Liver (tissue), 9 donors: ENCODE results near the gene RTN3. TPM values are rescaled to one million over a fixed set of nuclear protein-coding genes. Genes with fewer than 3 reads are reported as not detected.

Experiments used
- DNase-seq: peaks from one replicate; pipeline ENCODE4 v3.0.0-alpha.2; 2017; ENCODE audit warnings: low spot score
- H3K27ac ChIP-seq, 2 donors: one replicate each; pipeline ENCODE4 v1.7.0; 2013; ENCODE audit warnings: inconsistent platforms in 2 of 2, low read length in 2 of 2, control low read depth in 1 of 2, low read depth in 1 of 2, mild to moderate bottlenecking in 1 of 2
- H3K27me3 ChIP-seq, 4 donors: one replicate each; pipeline versions ENCODE4 v1.6.1 to v1.7.0; 2013; ENCODE audit warnings: low read length in 3 of 4, inconsistent platforms in 1 of 4, mild to moderate bottlenecking in 1 of 4, moderate library complexity in 1 of 4; ENCODE audit not compliant: control insufficient read depth in 4 of 4, insufficient read depth in 4 of 4
- H3K36me3 ChIP-seq, 4 donors: one replicate each; pipeline versions ENCODE4 v1.6.1 to v1.7.0; 2013; ENCODE audit warnings: low read length in 3 of 4, mild to moderate bottlenecking in 3 of 4, low read depth in 1 of 4, moderate library complexity in 1 of 4; ENCODE audit not compliant: control insufficient read depth in 4 of 4, insufficient read depth in 3 of 4
- H3K4me1 ChIP-seq, 4 donors: one replicate each; pipeline versions ENCODE4 v1.6.1 to v1.7.0; 2013; ENCODE audit warnings: low read length in 3 of 4, mild to moderate bottlenecking in 3 of 4, moderate library complexity in 1 of 4; ENCODE audit not compliant: control insufficient read depth in 4 of 4, insufficient read depth in 4 of 4
- H3K4me3 ChIP-seq, 3 donors: one replicate each; pipeline versions ENCODE4 v1.6.1 to v1.7.0; 2013; ENCODE audit warnings: low read length in 3 of 3, control low read depth in 1 of 3, low read depth in 1 of 3, mild to moderate bottlenecking in 1 of 3
- H3K9ac ChIP-seq, 2 donors: one replicate each; pipeline ENCODE4 v1.7.0; 2013; ENCODE audit warnings: low read length in 2 of 2, mild to moderate bottlenecking in 2 of 2, moderate library complexity in 2 of 2, control low read depth in 1 of 2, low read depth in 1 of 2
- H3K9me3 ChIP-seq, 4 donors: one replicate each; pipeline versions ENCODE4 v1.6.1 to v1.7.0; 2013; ENCODE audit warnings: low read length in 3 of 4; ENCODE audit not compliant: control insufficient read depth in 4 of 4
- CTCF ChIP-seq: fragments of 150-350 bp; IDR thresholded peaks from 2 replicates; pipeline ENCODE4 v1.5.1; 2017; ENCODE audit warnings: improper control_type of control experiment, low read depth, low read length; ENCODE audit not compliant: missing input control
- EGR1 ChIP-seq, 2 donors: IDR thresholded peaks; 2 replicates each; pipeline ENCODE4 v1.6.1; 2016 to 2018; ENCODE audit warnings: antibody characterized with exemption in 2 of 2, low read depth in 2 of 2
- FOXA1 ChIP-seq: IDR thresholded peaks from 2 replicates; pipeline ENCODE4 v1.6.1; 2016; ENCODE audit warnings: antibody characterized with exemption
- FOXA2 ChIP-seq: IDR thresholded peaks from 2 replicates; pipeline ENCODE4 v1.6.1; 2016; ENCODE audit warnings: antibody characterized with exemption
- GABPA ChIP-seq, 2 donors: IDR thresholded peaks in 1 of 2; conservative IDR thresholded peaks in 1 of 2; 2 replicates each; pipeline ENCODE4 v1.6.1; 2016; ENCODE audit warnings: antibody characterized with exemption in 2 of 2, mild to moderate bottlenecking in 1 of 2, moderate library complexity in 1 of 2
- HNF4A ChIP-seq, 2 donors: conservative IDR thresholded peaks; 2 replicates each; pipeline ENCODE4 v1.6.1; 2016; ENCODE audit warnings: antibody characterized with exemption in 2 of 2, mild to moderate bottlenecking in 2 of 2
- HNF4G ChIP-seq: IDR thresholded peaks from 2 replicates; pipeline ENCODE4 v1.6.1; 2016; ENCODE audit warnings: antibody characterized with exemption
- JUND ChIP-seq, 2 donors: IDR thresholded peaks; 2 replicates each; pipeline ENCODE4 v1.6.1; 2016; ENCODE audit warnings: antibody characterized with exemption in 2 of 2
- MAX ChIP-seq: IDR thresholded peaks from 2 replicates; pipeline ENCODE4 v1.6.1; 2016; ENCODE audit warnings: antibody characterized with exemption
- NR2F2 ChIP-seq: IDR thresholded peaks from 2 replicates; pipeline ENCODE4 v1.6.1; 2016; ENCODE audit warnings: antibody characterized with exemption
- RAD21 ChIP-seq, 2 donors: IDR thresholded peaks; 2 replicates each; pipeline ENCODE4 v1.6.1; 2016; ENCODE audit warnings: antibody characterized with exemption in 2 of 2, mild to moderate bottlenecking in 2 of 2
- REST ChIP-seq: IDR thresholded peaks from 2 replicates; pipeline ENCODE4 v1.6.1; 2016; ENCODE audit warnings: antibody characterized with exemption, mild to moderate bottlenecking
- RXRA ChIP-seq, 2 donors: IDR thresholded peaks; 2 replicates each; pipeline ENCODE4 v1.6.1; 2017 to 2018; ENCODE audit warnings: antibody characterized with exemption in 2 of 2, mild to moderate bottlenecking in 1 of 2
- SP1 ChIP-seq: IDR thresholded peaks from 2 replicates; pipeline ENCODE4 v1.6.1; 2018; ENCODE audit warnings: antibody characterized with exemption, mild to moderate bottlenecking
- TAF1 ChIP-seq: conservative IDR thresholded peaks from 2 replicates; pipeline ENCODE4 v1.6.1; 2016; ENCODE audit warnings: antibody characterized with exemption, mild to moderate bottlenecking
- YY1 ChIP-seq: IDR thresholded peaks from 2 replicates; pipeline ENCODE4 v1.6.1; 2016; ENCODE audit warnings: antibody characterized with exemption, mild to moderate bottlenecking
- WGBS: extraction: QIAGEN DNeasy Blood & Tissue Kit; methylation state at CpG from one replicate; pipeline ENCODE4 v1.1.7; 2013; 5-methylcytosine and 5-hydroxymethylcytosine counted together
- polyA plus RNA-seq, 2 donors: library from polyadenylated mRNA; stranded (reverse) in 1 of 2; unstranded in 1 of 2; fragments of 200-250 nt in 1 of 2; fragments of >200 nt in 1 of 2; fragmentation: Nextera tagmentation in 1 of 2; extraction: Ambion mirVana in 1 of 2; gene quantifications; one replicate each; pipeline versions ENCODE4 v1.2.1 to v1.2.3, GENCODE V29; 2013 to 2015
- total RNA-seq, 2 donors: library from RNA; depleted of rRNA; stranded (reverse); fragments of >200 nt; gene quantifications; one replicate each; pipeline ENCODE4 v1.2.3, GENCODE V29; 2014
- TF ChIP-seq, protein P1 (sequence below): IDR thresholded peaks from 2 replicates; pipeline ENCODE4 v1.6.1; 2016; ENCODE audit warnings: antibody characterized with exemption
- TF ChIP-seq, protein P2 (sequence below): IDR thresholded peaks from 2 replicates; pipeline ENCODE4 v1.6.1; 2016; ENCODE audit warnings: antibody characterized with exemption
- donor health status: healthy.
- donor health status: healthy.
- donor health status: healthy.
- donor health status: healthy.
- donor health status: healthy.

Gene RTN3
- total RNA-seq: 10 to 100 TPM; 29.7 to 31.0 TPM
- polyA plus RNA-seq: 10 to 100 TPM; 31.9 to 49.3 TPM

DNA sequence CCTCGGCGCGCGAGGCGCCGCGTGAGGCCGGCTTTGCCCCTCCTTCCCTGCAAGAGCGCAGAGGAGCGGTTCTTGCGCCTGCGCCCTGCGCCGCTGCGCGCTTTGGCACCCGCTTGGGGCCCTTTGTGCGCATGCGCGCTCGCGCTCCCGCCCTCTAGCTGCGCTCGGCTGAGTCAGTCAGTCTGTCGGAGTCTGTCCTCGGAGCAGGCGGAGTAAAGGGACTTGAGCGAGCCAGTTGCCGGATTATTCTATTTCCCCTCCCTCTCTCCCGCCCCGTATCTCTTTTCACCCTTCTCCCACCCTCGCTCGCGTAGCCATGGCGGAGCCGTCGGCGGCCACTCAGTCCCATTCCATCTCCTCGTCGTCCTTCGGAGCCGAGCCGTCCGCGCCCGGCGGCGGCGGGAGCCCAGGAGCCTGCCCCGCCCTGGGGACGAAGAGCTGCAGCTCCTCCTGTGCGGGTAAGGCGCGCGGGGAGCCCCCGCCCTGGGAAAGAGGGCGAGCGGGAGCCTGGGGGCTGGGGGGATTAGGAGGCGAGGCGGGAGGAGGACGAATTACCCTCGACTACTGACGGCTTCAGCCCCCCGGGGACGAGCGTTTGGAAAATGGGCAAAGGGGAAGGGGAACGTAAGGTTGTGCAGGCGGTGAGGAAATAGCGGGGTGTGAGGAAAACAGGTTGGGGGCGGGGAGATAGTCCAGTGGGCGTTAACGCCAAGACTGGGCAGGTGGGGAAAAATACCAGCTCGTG, at the start of gene RTN3:
Gene RTN3 (plus strand): TSS at position 180 of the 745 bp plus-strand sequence. CDS start 137 bp downstream, at position 317.
- WGBS: under 1% methylated on average over 74 of the region's 74 CpGs
- TF ChIP-seq FOXA2: no peak
- no peak for TF ChIP-seq RAD21 (IDR thresholded peaks at IDR 0.05)
- TF ChIP-seq, protein P1, sequence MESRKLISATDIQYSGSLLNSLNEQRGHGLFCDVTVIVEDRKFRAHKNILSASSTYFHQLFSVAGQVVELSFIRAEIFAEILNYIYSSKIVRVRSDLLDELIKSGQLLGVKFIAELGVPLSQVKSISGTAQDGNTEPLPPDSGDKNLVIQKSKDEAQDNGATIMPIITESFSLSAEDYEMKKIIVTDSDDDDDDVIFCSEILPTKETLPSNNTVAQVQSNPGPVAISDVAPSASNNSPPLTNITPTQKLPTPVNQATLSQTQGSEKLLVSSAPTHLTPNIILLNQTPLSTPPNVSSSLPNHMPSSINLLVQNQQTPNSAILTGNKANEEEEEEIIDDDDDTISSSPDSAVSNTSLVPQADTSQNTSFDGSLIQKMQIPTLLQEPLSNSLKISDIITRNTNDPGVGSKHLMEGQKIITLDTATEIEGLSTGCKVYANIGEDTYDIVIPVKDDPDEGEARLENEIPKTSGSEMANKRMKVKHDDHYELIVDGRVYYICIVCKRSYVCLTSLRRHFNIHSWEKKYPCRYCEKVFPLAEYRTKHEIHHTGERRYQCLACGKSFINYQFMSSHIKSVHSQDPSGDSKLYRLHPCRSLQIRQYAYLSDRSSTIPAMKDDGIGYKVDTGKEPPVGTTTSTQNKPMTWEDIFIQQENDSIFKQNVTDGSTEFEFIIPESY: no peak
- TF ChIP-seq, protein P2, sequence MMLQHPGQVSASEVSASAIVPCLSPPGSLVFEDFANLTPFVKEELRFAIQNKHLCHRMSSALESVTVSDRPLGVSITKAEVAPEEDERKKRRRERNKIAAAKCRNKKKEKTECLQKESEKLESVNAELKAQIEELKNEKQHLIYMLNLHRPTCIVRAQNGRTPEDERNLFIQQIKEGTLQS: no peak
- TF ChIP-seq HNF4G: no peak
- peak; percentile 83 for TF ChIP-seq REST
- TF ChIP-seq NR2F2: no peak
- peak; percentile 47 for TF ChIP-seq SP1
- TF ChIP-seq YY1: peak; percentile 37
- TF ChIP-seq TAF1: peak; percentile 95
- no peak for TF ChIP-seq HNF4A (conservative IDR thresholded peaks at IDR 0.05)
- peak in 1 of 2 donors; percentile 63 for TF ChIP-seq JUND (IDR thresholded peaks at IDR 0.05)
- TF ChIP-seq RXRA (IDR thresholded peaks at IDR 0.05): peak in 1 of 2 donors; percentile 4
- TF ChIP-seq GABPA (IDR thresholded peaks at IDR 0.05 in 1 of 2, conservative IDR thresholded peaks at IDR 0.05 in 1 of 2): no peak
- no peak for TF ChIP-seq FOXA1
- TF ChIP-seq MAX: no peak
- TF ChIP-seq CTCF: no peak
- TF ChIP-seq EGR1 (IDR thresholded peaks at IDR 0.05; ENCODE audit: low read depth in 2 of 2): no peak
- H3K36me3 ChIP-seq: no peaks in the 10 kb centered on the region
- H3K27me3 ChIP-seq: no peaks in the 10 kb centered on the region
- H3K4me1 ChIP-seq: peaks cover 0 to 19% (median 14%) of the 10 kb centered on the region in 4 donors
- H3K9me3 ChIP-seq: no peaks in the 10 kb centered on the region
- peak within 1 kb of the TSS; percentile 86 to 91 (median 90) for H3K4me3 ChIP-seq
- H3K9ac ChIP-seq: peak within 1 kb of the TSS; percentile 67 to 88
- DNase-seq: peak; percentile 97
- peak within 1 kb of the TSS; percentile 95 to 97 for H3K27ac ChIP-seq
